ENCODE measurements around the gene SMAD5.

SMAD5 gene

DNA sequence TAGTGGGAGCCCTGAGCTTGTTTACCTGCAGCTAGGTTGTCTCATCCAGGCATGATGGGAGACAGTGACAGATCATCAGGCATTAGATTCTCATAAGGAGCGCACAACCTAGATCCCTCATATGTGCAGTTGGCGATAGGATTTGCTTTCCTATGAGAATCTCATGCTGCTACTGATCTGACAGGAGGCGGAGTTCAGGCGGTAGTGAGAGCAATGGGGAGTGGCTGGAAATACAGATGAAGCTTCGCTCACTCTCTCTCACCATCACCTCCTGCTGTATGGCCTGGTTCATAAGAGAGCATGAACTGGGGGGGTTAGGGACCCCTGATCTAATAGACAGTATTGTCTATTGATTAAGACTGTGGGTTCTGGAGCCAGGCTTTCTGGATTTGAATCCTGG lies 24.9 kb downstream of the SMAD5 start:
- no peak overlapping the region for H3K4me3 ChIP-seq (ENCODE audit: low read depth, low read length)
- H3K27me3 ChIP-seq (ENCODE audit: control insufficient read depth, insufficient read depth, low read length) = no peaks in the 10 kb centered on the region
- H3K36me3 ChIP-seq (ENCODE audit: control insufficient read depth, insufficient read depth, low read length) = peaks cover 67% of the 10 kb centered on the region
- H3K27ac ChIP-seq (ENCODE audit: low read depth, low read length) = no peak overlapping the region
- H3K4me1 ChIP-seq (ENCODE audit: control insufficient read depth, insufficient read depth, low read length) = no peaks in the 10 kb centered on the region; the same call in 1 of the 2 replicates
- H3K9me3 ChIP-seq (ENCODE audit: control insufficient read depth, insufficient read depth, low read length) = peaks cover 11% of the 10 kb centered on the region
- H3K9ac ChIP-seq (ENCODE audit: low read depth, low read length) = no peak overlapping the region

DNA sequence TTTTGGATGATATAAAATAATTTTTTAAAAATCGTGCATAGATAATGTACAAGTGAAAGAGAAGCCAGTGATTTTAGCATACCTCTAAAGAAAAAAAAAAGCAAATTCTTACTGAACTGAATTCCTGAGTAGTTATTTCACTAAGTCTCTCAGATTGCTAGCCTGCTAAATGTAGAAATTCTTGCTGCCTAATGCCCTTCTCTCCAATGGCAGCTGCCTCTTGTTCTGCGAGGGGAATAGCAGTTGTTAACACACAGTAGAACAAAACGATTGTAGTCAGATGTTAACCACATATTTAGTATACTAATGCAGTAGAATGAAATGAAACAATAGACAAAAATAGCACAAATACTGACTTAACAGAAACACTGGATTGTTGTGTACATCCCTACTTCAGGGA lies 26.8 kb downstream of the SMAD5 start:
- H3K4me1 ChIP-seq (ENCODE audit: control insufficient read depth, insufficient read depth, low read length) = no peaks in the 10 kb centered on the region; the same call in 1 of the 2 replicates
- no peak overlapping the region for H3K9ac ChIP-seq (ENCODE audit: low read depth, low read length)
- H3K27me3 ChIP-seq (ENCODE audit: control insufficient read depth, insufficient read depth, low read length) = no peaks in the 10 kb centered on the region
- H3K4me3 ChIP-seq (ENCODE audit: low read depth, low read length) = no peak overlapping the region
- H3K36me3 ChIP-seq (ENCODE audit: control insufficient read depth, insufficient read depth, low read length) = peaks cover 75% of the 10 kb centered on the region
- no peak overlapping the region for H3K27ac ChIP-seq (ENCODE audit: low read depth, low read length)
- peaks cover 11% of the 10 kb centered on the region for H3K9me3 ChIP-seq (ENCODE audit: control insufficient read depth, insufficient read depth, low read length)

DNA sequence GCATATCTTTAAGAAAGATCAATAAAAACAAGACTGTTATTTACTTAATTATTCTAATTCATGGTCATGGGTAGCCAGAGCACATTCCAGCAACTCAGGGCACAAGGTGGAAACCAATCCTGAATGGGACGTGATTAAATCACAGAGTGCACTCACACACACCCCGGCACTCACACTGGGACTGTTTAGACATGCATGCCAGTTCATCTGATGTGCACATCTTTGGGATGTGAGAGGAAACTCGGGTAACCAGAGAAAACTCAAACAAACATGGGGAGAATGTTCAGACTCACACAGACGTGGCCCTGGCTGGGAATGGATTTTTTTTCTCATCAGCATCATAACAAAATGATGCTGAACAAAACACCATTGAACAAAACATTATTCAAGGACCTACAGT lies 29.4 kb downstream of the SMAD5 start:
- Histone ChIP-seq H3K9ac (ENCODE audit: low read depth, low read length) (no peak overlapping the region), H3K27ac (ENCODE audit: low read depth, low read length) (no peak overlapping the region), H3K4me3 (ENCODE audit: low read depth, low read length) (no peak overlapping the region), H3K36me3 (ENCODE audit: control insufficient read depth, insufficient read depth, low read length) (peaks cover 64% of the 10 kb centered on the region), H3K4me1 (ENCODE audit: control insufficient read depth, insufficient read depth, low read length) (no peaks in the 10 kb centered on the region; the same call in 1 of the 2 replicates), H3K9me3 (ENCODE audit: control insufficient read depth, insufficient read depth, low read length) (peaks cover 5% of the 10 kb centered on the region), H3K27me3 (ENCODE audit: control insufficient read depth, insufficient read depth, low read length) (no peaks in the 10 kb centered on the region)

DNA sequence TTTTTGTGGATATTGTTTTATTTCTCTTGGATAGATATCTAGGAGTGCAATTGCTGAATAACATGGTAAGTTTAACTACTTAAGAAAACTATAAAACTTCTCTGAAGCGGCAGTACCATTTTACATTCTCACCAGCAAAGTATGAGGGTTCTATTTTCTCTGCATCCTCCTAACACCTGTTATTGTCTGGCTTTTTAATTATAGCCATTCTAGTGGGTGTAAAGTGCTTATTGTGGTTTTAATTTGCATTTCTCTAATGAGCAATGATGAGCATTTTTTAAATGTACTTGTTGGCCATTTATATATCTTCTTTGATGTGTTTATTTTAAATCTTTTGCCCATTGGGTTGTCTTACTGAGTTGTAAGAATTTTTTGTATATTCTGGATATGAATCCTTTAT lies 31.6 kb downstream of the SMAD5 start:
- H3K36me3 ChIP-seq (ENCODE audit: control insufficient read depth, insufficient read depth, low read length) = peaks cover 66% of the 10 kb centered on the region
- no peak overlapping the region for H3K4me3 ChIP-seq (ENCODE audit: low read depth, low read length)

DNA sequence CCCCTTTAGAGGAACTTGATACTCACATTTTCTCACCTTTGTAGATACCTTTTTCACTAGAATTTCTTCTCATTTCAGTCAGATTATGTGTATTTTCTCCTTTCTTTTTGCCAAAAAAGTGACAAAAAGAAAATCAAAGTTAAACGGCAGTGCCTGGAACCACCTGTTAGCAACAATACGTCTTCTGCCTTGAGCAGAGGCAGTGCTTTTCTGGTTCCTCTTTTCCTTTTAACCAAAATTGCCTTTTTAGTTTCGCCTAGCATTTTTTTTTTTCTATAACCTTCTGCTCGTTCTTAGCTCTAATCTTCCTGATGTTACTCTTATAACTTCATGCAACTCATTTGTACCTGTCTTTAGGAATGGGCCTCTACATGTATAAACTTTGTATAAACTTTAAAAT lies 34.3 kb downstream of the SMAD5 start:
- no peaks in the 10 kb centered on the region for H3K27me3 ChIP-seq (ENCODE audit: control insufficient read depth, insufficient read depth, low read length)
- no peak overlapping the region for H3K9ac ChIP-seq (ENCODE audit: low read depth, low read length)
- H3K9me3 ChIP-seq (ENCODE audit: control insufficient read depth, insufficient read depth, low read length) = no peaks in the 10 kb centered on the region
- H3K27ac ChIP-seq (ENCODE audit: low read depth, low read length) = no peak overlapping the region
- H3K36me3 ChIP-seq (ENCODE audit: control insufficient read depth, insufficient read depth, low read length) = peaks cover 56% of the 10 kb centered on the region
- no peaks in the 10 kb centered on the region for H3K4me1 ChIP-seq (ENCODE audit: control insufficient read depth, insufficient read depth, low read length)
- H3K4me3 ChIP-seq (ENCODE audit: low read depth, low read length) = no peak overlapping the region

More for the DNA sequence above, 31.6 kb downstream of the SMAD5 start:
- no peaks in the 10 kb centered on the region for H3K27me3 ChIP-seq (ENCODE audit: control insufficient read depth, insufficient read depth, low read length)
- H3K4me1 ChIP-seq (ENCODE audit: control insufficient read depth, insufficient read depth, low read length) = no peaks in the 10 kb centered on the region; the same call in 1 of the 2 replicates
- H3K9me3 ChIP-seq (ENCODE audit: control insufficient read depth, insufficient read depth, low read length) = no peaks in the 10 kb centered on the region
- H3K27ac ChIP-seq (ENCODE audit: low read depth, low read length) = no peak overlapping the region
- H3K9ac ChIP-seq (ENCODE audit: low read depth, low read length) = no peak overlapping the region

DNA sequence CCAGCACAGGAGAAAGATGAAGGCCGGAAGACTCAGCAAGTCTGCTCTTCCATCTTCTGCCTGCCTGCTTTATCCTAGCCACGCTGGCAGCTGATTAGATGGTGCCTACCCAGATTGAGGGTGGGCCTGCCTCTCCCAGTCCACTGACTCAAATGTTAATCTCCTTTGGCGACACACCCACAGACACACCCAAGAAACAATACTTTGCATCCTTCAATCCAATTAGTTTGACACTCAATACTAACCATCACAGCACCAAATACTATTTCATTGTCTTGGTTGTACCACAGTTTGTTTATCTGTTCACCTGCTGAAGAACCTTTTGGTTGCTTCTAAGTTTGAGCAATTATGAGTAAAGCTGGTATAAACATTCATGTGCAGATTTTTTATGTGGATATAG lies 36.6 kb downstream of the SMAD5 start:
- Histone ChIP-seq H3K27me3 (ENCODE audit: control insufficient read depth, insufficient read depth, low read length) (no peaks in the 10 kb centered on the region), H3K4me3 (ENCODE audit: low read depth, low read length) (no peak overlapping the region), H3K27ac (ENCODE audit: low read depth, low read length) (no peak overlapping the region), H3K4me1 (ENCODE audit: control insufficient read depth, insufficient read depth, low read length) (no peaks in the 10 kb centered on the region), H3K9me3 (ENCODE audit: control insufficient read depth, insufficient read depth, low read length) (no peaks in the 10 kb centered on the region), H3K36me3 (ENCODE audit: control insufficient read depth, insufficient read depth, low read length) (peaks cover 50% of the 10 kb centered on the region), H3K9ac (ENCODE audit: low read depth, low read length) (no peak overlapping the region)

DNA sequence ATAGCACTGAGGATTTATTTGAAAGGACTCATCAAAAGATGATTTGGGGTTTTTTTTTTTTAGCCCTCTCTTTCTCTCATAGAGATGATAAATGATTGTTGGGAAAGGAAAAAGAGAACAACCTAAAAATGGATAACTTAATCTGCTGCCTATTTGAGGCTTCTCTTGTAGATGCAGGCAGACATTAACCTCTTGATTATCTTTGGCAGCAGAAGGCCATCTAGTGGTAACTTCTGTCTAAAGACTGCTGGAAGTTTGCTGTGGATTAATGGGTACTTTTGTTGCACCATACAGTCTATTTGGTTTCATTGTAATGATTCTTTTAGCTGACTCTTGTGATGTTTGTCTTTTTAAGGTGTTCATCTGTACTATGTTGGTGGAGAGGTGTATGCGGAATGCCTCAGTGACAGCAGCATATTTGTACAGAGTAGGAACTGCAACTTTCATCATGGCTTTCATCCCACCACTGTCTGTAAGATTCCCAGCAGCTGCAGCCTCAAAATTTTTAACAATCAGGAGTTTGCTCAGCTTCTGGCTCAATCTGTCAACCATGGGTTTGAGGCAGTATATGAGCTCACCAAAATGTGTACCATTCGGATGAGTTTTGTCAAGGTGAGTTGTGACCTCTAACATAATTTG lies 41.5 kb downstream of the SMAD5 start:
- Histone ChIP-seq H3K9me3 (ENCODE audit: control insufficient read depth, insufficient read depth, low read length) (no peaks in the 10 kb centered on the region), H3K27me3 (ENCODE audit: control insufficient read depth, insufficient read depth, low read length) (no peaks in the 10 kb centered on the region), H3K27ac (ENCODE audit: low read depth, low read length) (no peak overlapping the region), H3K9ac (ENCODE audit: low read depth, low read length) (no peak overlapping the region), H3K36me3 (ENCODE audit: control insufficient read depth, insufficient read depth, low read length) (peaks cover 63% of the 10 kb centered on the region), H3K4me1 (ENCODE audit: control insufficient read depth, insufficient read depth, low read length) (no peaks in the 10 kb centered on the region), H3K4me3 (ENCODE audit: low read depth, low read length) (no peak overlapping the region)

DNA sequence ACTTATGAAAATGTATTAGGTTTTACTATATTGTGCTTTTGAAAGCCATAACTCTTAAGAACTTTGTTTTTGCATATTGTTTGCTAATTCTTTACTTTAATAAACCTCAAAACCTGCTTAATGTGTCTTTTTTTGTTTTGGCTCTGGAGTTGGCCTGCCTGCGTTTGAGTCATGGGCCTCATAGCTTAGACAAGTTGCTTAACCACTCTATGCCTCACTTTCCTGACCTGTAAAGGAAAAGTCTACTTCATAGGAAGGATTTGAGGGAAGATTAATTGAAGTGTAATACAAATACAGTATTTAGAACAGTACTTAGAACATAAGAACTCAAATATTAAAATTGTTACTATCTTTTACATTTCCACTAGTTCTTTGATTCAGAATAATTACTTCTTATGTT lies 50.0 kb downstream of the SMAD5 start:
- Histone ChIP-seq H3K36me3 (ENCODE audit: control insufficient read depth, insufficient read depth, low read length) (peaks cover 18% of the 10 kb centered on the region), H3K9me3 (ENCODE audit: control insufficient read depth, insufficient read depth, low read length) (no peaks in the 10 kb centered on the region), H3K4me1 (ENCODE audit: control insufficient read depth, insufficient read depth, low read length) (no peaks in the 10 kb centered on the region), H3K27me3 (ENCODE audit: control insufficient read depth, insufficient read depth, low read length) (no peaks in the 10 kb centered on the region; the same call in 1 of the 2 replicates), H3K27ac (ENCODE audit: low read depth, low read length) (no peak overlapping the region), H3K9ac (ENCODE audit: low read depth, low read length) (no peak overlapping the region), H3K4me3 (ENCODE audit: low read depth, low read length) (no peak overlapping the region)

DNA sequence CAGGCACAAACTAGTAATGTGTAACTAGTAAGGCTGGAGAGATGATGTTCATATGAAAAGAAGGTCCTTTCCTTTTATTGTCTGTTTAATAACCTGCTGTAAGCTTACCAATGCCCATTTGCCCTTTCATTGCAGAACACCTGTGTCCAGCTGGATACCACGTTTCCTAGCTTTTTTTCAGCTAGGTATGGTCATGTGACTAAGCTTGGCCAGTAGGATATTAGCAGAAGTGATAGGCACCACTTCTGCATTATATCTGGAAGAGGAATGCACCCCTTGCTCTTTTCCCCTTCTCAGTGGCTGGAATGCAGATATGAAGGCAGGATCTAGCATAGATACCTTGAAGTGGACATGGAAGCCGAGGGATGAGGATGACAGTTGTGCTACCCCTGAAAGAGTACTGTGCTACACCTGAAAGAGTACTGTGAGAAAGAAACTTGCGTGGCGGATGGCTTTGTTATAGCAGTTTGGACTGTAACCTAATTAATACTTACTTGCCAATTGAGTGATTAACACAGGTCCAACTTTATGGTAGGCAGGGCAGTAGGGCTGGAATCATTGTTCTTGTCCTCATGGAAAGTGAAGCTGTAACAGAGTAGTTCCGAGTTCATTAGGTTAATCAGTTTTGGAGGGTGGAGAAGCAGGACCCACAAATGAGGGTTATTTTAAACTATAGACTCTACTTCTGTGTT lies 53.5 kb downstream of the SMAD5 start:
- H3K27me3 ChIP-seq (ENCODE audit: control insufficient read depth, insufficient read depth, low read length) = peaks cover 25% of the 10 kb centered on the region
- H3K36me3 ChIP-seq (ENCODE audit: control insufficient read depth, insufficient read depth, low read length) = 0 out of 2 replicates have a peak, but pooled peaks cover 8% of the 10 kb centered on the region
- H3K27ac ChIP-seq (ENCODE audit: low read depth, low read length) = no peak overlapping the region
- no peak overlapping the region for H3K4me3 ChIP-seq (ENCODE audit: low read depth, low read length)
- no peaks in the 10 kb centered on the region for H3K9me3 ChIP-seq (ENCODE audit: control insufficient read depth, insufficient read depth, low read length)
- H3K4me1 ChIP-seq (ENCODE audit: control insufficient read depth, insufficient read depth, low read length) = no peaks in the 10 kb centered on the region
- H3K9ac ChIP-seq (ENCODE audit: low read depth, low read length) = no peak overlapping the region

DNA sequence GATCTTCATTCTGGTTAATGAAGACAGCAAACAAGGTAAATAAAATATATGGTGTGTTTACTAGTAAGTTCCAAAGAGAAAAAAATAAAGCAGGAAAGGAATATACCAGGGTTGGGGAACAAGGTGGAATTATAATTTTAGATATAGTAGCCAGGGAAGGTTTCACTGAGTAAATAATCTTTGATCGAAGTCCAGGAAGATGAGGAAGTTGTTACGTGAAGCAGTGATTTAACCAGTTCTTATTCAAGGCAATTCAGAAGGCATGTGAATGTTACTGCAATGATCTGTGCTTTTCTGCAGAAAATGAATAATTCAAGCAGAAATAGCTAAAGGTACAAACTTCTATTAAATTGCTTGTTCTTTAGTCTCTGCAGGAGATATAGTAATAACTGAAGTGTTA lies 54.2 kb downstream of the SMAD5 start:
- H3K9me3 ChIP-seq (ENCODE audit: control insufficient read depth, insufficient read depth, low read length) = no peaks in the 10 kb centered on the region
- 0 out of 2 replicates have a peak, but pooled peaks cover 8% of the 10 kb centered on the region for H3K36me3 ChIP-seq (ENCODE audit: control insufficient read depth, insufficient read depth, low read length)
- peaks cover 3% of the 10 kb centered on the region; the same call in 1 of the 2 replicates for H3K4me1 ChIP-seq (ENCODE audit: control insufficient read depth, insufficient read depth, low read length)
- no peak overlapping the region for H3K4me3 ChIP-seq (ENCODE audit: low read depth, low read length)
- H3K27ac ChIP-seq (ENCODE audit: low read depth, low read length) = no peak overlapping the region
- H3K27me3 ChIP-seq (ENCODE audit: control insufficient read depth, insufficient read depth, low read length) = peaks cover 31% of the 10 kb centered on the region
- H3K9ac ChIP-seq (ENCODE audit: low read depth, low read length) = no peak overlapping the region

DNA sequence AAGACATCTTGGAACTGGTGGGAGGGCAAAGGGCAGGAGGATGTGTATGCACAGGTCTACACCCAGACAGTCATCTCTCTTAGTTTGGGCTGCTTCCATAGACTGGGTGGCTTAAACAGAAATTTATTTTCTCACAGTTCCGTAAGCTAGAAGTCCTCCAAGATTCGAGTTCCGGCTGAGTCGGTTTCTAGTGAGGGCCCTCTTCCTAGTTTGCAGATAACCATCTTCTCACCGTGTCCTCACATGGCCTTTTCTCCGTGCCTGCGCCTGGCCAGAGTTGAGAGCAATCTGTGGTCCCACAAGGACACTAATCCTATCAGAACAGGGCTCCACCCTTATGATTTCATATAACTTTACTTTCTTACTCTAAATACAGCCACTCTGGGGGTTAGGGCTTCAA lies 56.2 kb downstream of the SMAD5 start:
- H3K27me3 ChIP-seq (ENCODE audit: control insufficient read depth, insufficient read depth, low read length) = peaks cover 52% of the 10 kb centered on the region
- no peak overlapping the region for H3K27ac ChIP-seq (ENCODE audit: low read depth, low read length)
- H3K9me3 ChIP-seq (ENCODE audit: control insufficient read depth, insufficient read depth, low read length) = no peaks in the 10 kb centered on the region
- H3K4me3 ChIP-seq (ENCODE audit: low read depth, low read length) = no peak overlapping the region
- H3K9ac ChIP-seq (ENCODE audit: low read depth, low read length) = no peak overlapping the region
- H3K36me3 ChIP-seq (ENCODE audit: control insufficient read depth, insufficient read depth, low read length) = 0 out of 2 replicates have a peak, but pooled peaks cover 8% of the 10 kb centered on the region
- H3K4me1 ChIP-seq (ENCODE audit: control insufficient read depth, insufficient read depth, low read length) = peaks cover 5% of the 10 kb centered on the region; the same call in 1 of the 2 replicates
